Measurements from ENCODE around the gene DCAF12. TPM values are rescaled to one million over a fixed set of nuclear protein-coding genes. Genes with fewer than 3 reads are reported as not detected.

The DCAF12 gene
- polyA plus RNA-seq, 2 of the 4 experiments (the other 2 are of a cell fraction): 28.5 to 56.5 TPM

GRCh38 chr9:34036625-34037024 lies 89.9 kb downstream of the DCAF12 start (continued):
- TF ChIP-seq MYC (IDR thresholded peaks at IDR 0.05; ENCODE audit: borderline replicate concordance, low read length): no peak
- TF ChIP-seq ZSCAN20 (CRISPR knock-in tag; IDR thresholded peaks at IDR 0.05): no peak

Small RNAs within 50 kb of the gene (small RNA-seq; reads per million reads assigned to genes)
- gene RN7SKP114: 0 to 3.0 (median 0) reads per million in 6 experiments

Other genes with a start within 250 kb of the DCAF12 start
- gene UBAP2, start 77.8 kb downstream of the DCAF12 start, polyA plus RNA-seq (2011; rRNA removed): 25.0 and 26.8 TPM in 2 replicates
- gene UBAP2, start 77.8 kb downstream of the DCAF12 start, polyA plus RNA-seq (2017; fragmentation: RNase III; extraction: RNeasy Plus Mini Kit Qiagen cat#74134 plus additional on column Dnase treatment): 29.5 to 32.9 TPM (median 30.0 TPM) in 3 replicates
- gene UBAP1, start 52.3 kb upstream of the DCAF12 start, polyA plus RNA-seq (2011; rRNA removed): 73.1 and 86.7 TPM in 2 replicates
- 33.5 to 40.1 TPM (median 38.5 TPM) in 3 replicates for gene UBAP1, start 52.3 kb upstream of the DCAF12 start, polyA plus RNA-seq (2017; fragmentation: RNase III; extraction: RNeasy Plus Mini Kit Qiagen cat#74134 plus additional on column Dnase treatment)
- gene KIF24, start 202.6 kb upstream of the DCAF12 start, polyA plus RNA-seq (2011; rRNA removed): 4.3 and 4.4 TPM in 2 replicates
- 3.0 to 3.3 TPM (median 3.2 TPM) in 3 replicates for gene KIF24, start 202.6 kb upstream of the DCAF12 start, polyA plus RNA-seq (2017; fragmentation: RNase III; extraction: RNeasy Plus Mini Kit Qiagen cat#74134 plus additional on column Dnase treatment)
- 26.4 and 26.8 TPM in 2 replicates for gene NUDT2, start 202.9 kb upstream of the DCAF12 start, polyA plus RNA-seq (2011; rRNA removed)
- 24.2 to 26.4 TPM (median 25.5 TPM) in 3 replicates for gene NUDT2, start 202.9 kb upstream of the DCAF12 start, polyA plus RNA-seq (2017; fragmentation: RNase III; extraction: RNeasy Plus Mini Kit Qiagen cat#74134 plus additional on column Dnase treatment)